GM18498 (cell line): ENCODE results near the gene SRP9.
"Not testable (repeated sequence)": the region's sequence is repeated elsewhere in the genome, so short reads cannot be mapped to it uniquely, and the experiment has no call there.

ENCODE experiments used
- ATAC-seq: cut with Tn5 transposase; IDR thresholded peaks from one replicate; pipeline ENCODE4 v1.9.1; 2021; ENCODE audit warnings: mild to moderate bottlenecking, moderate library complexity; ENCODE audit not compliant: unreplicated experiment

SRP9 gene

GRCh38 chr1:225772848-225773247 is 4.8 kb upstream of the SRP9 start:
- no peak for ATAC-seq

GRCh38 chr1:225774281-225775147 is 3.1 kb upstream of the SRP9 start:
- no peak for ATAC-seq

- ATAC-seq: no peak
Observed at GRCh38 chr1:225776294-225776693, 1.3 kb upstream of the SRP9 start.

GRCh38 chr1:225777058-225777582 is 506 bp upstream of the SRP9 start:
- peak; percentile 27 for ATAC-seq

- ATAC-seq: no peak
Observed at GRCh38 chr1:225778337-225778669, 677 bp downstream of the SRP9 start.

GRCh38 chr1:225779165-225779564 is 1.5 kb downstream of the SRP9 start:
- not testable (repeated sequence) for ATAC-seq

- ATAC-seq: no peak
Observed at GRCh38 chr1:225780134-225780533, 2.5 kb downstream of the SRP9 start.

GRCh38 chr1:225780630-225781029 is 3.0 kb downstream of the SRP9 start:
- no peak for ATAC-seq

- ATAC-seq: not testable (repeated sequence)
Observed at GRCh38 chr1:225789142-225789541, 11.5 kb downstream of the SRP9 start.

GRCh38 chr1:225794954-225795353 is 17.3 kb downstream of the SRP9 start:
- ATAC-seq: no peak

GRCh38 chr1:225796097-225796496 is 18.5 kb downstream of the SRP9 start:
- not testable (repeated sequence) for ATAC-seq

- ATAC-seq: not testable (repeated sequence)
Observed at GRCh38 chr1:225801146-225801545, 23.5 kb downstream of the SRP9 start.

GRCh38 chr1:225806249-225806648 is 28.6 kb downstream of the SRP9 start:
- no peak for ATAC-seq

- ATAC-seq: not testable (repeated sequence)
Observed at GRCh38 chr1:225806736-225807135, 29.1 kb downstream of the SRP9 start.

GRCh38 chr1:225808136-225808535 is 30.5 kb downstream of the SRP9 start:
- ATAC-seq: no peak

- ATAC-seq: peak; percentile 99
Observed at GRCh38 chr1:225809842-225810578, 32.4 kb downstream of the SRP9 start, which contains the start of gene EPHX1. TSS of gene EPHX1 (plus strand) at chr1:225810124. CDS start at chr1:225828730, 18,606 bp downstream.

GRCh38 chr1:225810579-225811538 is 33.2 kb downstream of the SRP9 start:
- ATAC-seq: not testable (repeated sequence)

- no peak for ATAC-seq
Observed at GRCh38 chr1:225811622-225812487, 34.2 kb downstream of the SRP9 start.

- ATAC-seq: no peak
Observed at GRCh38 chr1:225812488-225813213, 35.0 kb downstream of the SRP9 start.
